ENCODE measurements around the gene FBXL16. TPM values are rescaled to one million over a fixed set of nuclear protein-coding genes. Genes with fewer than 3 reads are reported as not detected.

The FBXL16 gene
- total and polyA plus RNA-seq, 2 donors (not counting 3 experiments of a cell fraction or from before 2014, with no cell fraction given): 0.07 to 0.22 TPM

- H4K20me1 ChIP-seq (replicated peaks; ENCODE audit: control insufficient read depth, extremely low read depth, insufficient read depth, low read length): no peaks in the 10 kb centered on the region
- no peaks in the 10 kb centered on the region for H3K27me3 ChIP-seq (ENCODE audit: control insufficient read depth in 2 of 2, insufficient read depth in 2 of 2, low read length in 2 of 2)
- ChIA-PET CTCF (interaction anchor here (1.0 kb wide), 1 partner anchor 42 kb away, joined by 3 read pairs; the partner anchor contains the start of genes CHTF18 and RPUSD1), POLR2A (no interaction called here)
- intact Hi-C loops (cut with micrococcal nuclease): no loop called here
- H3K9ac ChIP-seq (replicated peaks; ENCODE audit: extremely low read depth, insufficient read depth, low read length): no peak overlapping the region
- H3K4me2 ChIP-seq (ENCODE audit: insufficient read depth, low read length): no peak overlapping the region
- no peaks in the 10 kb centered on the region for H3K36me3 ChIP-seq (ENCODE audit: control insufficient read depth in 2 of 2, extremely low read depth in 1 of 2, insufficient read depth in 2 of 2, low read length in 2 of 2)
- no TSS peak for BruUV-seq (replicated peaks)
- FAIRE-seq: no peak
- no peak overlapping the region for H3K4me3 ChIP-seq (replicated peaks in 1 of 3; ENCODE audit: insufficient read depth in 1 of 3, low read depth in 1 of 3, low read length in 3 of 3)
- dilution Hi-C loops (cut with MboI; ENCODE audit: extremely low pct_ligation_motif_present, low sequenced_read_pairs): no loop called here
- H3K9me1 ChIP-seq (replicated peaks; ENCODE audit: control insufficient read depth, extremely low read depth, insufficient read depth, low read length): no peaks in the 10 kb centered on the region
- H2AFZ ChIP-seq (ENCODE audit: low read depth, low read length): no peak overlapping the region
- no peaks in the 10 kb centered on the region for H3K79me2 ChIP-seq (ENCODE audit: control insufficient read depth, insufficient read depth, low read length)
- H3K9me3 ChIP-seq (replicated peaks; ENCODE audit: control insufficient read depth, insufficient read depth, low read length): no peaks in the 10 kb centered on the region
- H3K27ac ChIP-seq (ENCODE audit: insufficient read depth, low read depth, low read length): no peak overlapping the region
- no peak for DNase-seq (ENCODE audit: low read depth, low spot score)
- no peak for TF ChIP-seq EZH2 (IDR thresholded peaks at IDR 0.05; ENCODE audit: borderline replicate concordance, low read depth, low read length, severe bottlenecking)
- peak in 1 of 2 donors; percentile 19 for TF ChIP-seq CTCF (IDR thresholded peaks at IDR 0.05; ENCODE audit: extremely low read depth in 1 of 2, insufficient read depth in 1 of 2, low read depth in 1 of 2, low read length in 2 of 2)
- H3K4me1 ChIP-seq (ENCODE audit: control insufficient read depth, extremely low read depth, insufficient read depth, low read length): peaks cover 4% of the 10 kb centered on the region
Observed at GRCh38 chr16:745739-746138, 40.1 kb upstream of the FBXL16 start.

- Histone ChIP-seq H3K9me1 (replicated peaks; ENCODE audit: control insufficient read depth, extremely low read depth, insufficient read depth, low read length) (no peaks in the 10 kb centered on the region), H3K27me3 (ENCODE audit: control insufficient read depth in 2 of 2, insufficient read depth in 2 of 2, low read length in 2 of 2) (no peaks in the 10 kb centered on the region), H2AFZ (ENCODE audit: low read depth, low read length) (no peak overlapping the region), H3K4me1 (ENCODE audit: control insufficient read depth, extremely low read depth, insufficient read depth, low read length) (peaks cover 10% of the 10 kb centered on the region), H3K27ac (ENCODE audit: insufficient read depth, low read depth, low read length) (no peak overlapping the region), H3K9ac (replicated peaks; ENCODE audit: extremely low read depth, insufficient read depth, low read length) (no peak overlapping the region), H3K9me3 (replicated peaks; ENCODE audit: control insufficient read depth, insufficient read depth, low read length) (no peaks in the 10 kb centered on the region), H3K4me2 (ENCODE audit: insufficient read depth, low read length) (no peak overlapping the region), H3K36me3 (ENCODE audit: control insufficient read depth in 2 of 2, extremely low read depth in 1 of 2, insufficient read depth in 2 of 2, low read length in 2 of 2) (no peaks in the 10 kb centered on the region), H4K20me1 (replicated peaks; ENCODE audit: control insufficient read depth, extremely low read depth, insufficient read depth, low read length) (no peaks in the 10 kb centered on the region), H3K79me2 (ENCODE audit: control insufficient read depth, insufficient read depth, low read length) (peaks cover 6% of the 10 kb centered on the region), H3K4me3 (replicated peaks in 1 of 3; ENCODE audit: insufficient read depth in 1 of 3, low read depth in 1 of 3, low read length in 3 of 3) (no peak overlapping the region)
- ChIA-PET POLR2A (no interaction called here), CTCF (interaction anchor here (1.7 kb wide), 1 partner anchor 41 kb away, joined by 4 read pairs; no protein-coding TSS in a partner anchor)
- FAIRE-seq (no peak), DNase-seq (ENCODE audit: low read depth, low spot score) (no peak)
- no TSS peak for BruUV-seq (replicated peaks)
- dilution Hi-C loops (cut with MboI; ENCODE audit: extremely low pct_ligation_motif_present, low sequenced_read_pairs) (no loop called here), intact Hi-C loops (cut with micrococcal nuclease) (loop anchor here (5.0 kb wide), 1 partner anchor 43 kb away; the partner anchor contains the start of genes CHTF18 and RPUSD1)
- TF ChIP-seq JUN (IDR thresholded peaks at IDR 0.05; ENCODE audit: borderline replicate concordance, insufficient read depth, insufficient read length, low read depth): no peak
- TF ChIP-seq POLR2AphosphoS5 (IDR thresholded peaks at IDR 0.05; ENCODE audit: insufficient read depth, low read depth, low read length): no peak
- TF ChIP-seq POLR2A (IDR thresholded peaks at IDR 0.05; ENCODE audit: low read depth, low read length): no peak
- TF ChIP-seq CTCF (IDR thresholded peaks at IDR 0.05; ENCODE audit: extremely low read depth in 1 of 2, insufficient read depth in 1 of 2, low read depth in 1 of 2, low read length in 2 of 2): peak in 1 of 2 donors; percentile 16
Observed at GRCh38 chr16:743794-744500, 38.3 kb upstream of the FBXL16 start.
